Measurements from ENCODE around the gene NCK2.

DNA sequence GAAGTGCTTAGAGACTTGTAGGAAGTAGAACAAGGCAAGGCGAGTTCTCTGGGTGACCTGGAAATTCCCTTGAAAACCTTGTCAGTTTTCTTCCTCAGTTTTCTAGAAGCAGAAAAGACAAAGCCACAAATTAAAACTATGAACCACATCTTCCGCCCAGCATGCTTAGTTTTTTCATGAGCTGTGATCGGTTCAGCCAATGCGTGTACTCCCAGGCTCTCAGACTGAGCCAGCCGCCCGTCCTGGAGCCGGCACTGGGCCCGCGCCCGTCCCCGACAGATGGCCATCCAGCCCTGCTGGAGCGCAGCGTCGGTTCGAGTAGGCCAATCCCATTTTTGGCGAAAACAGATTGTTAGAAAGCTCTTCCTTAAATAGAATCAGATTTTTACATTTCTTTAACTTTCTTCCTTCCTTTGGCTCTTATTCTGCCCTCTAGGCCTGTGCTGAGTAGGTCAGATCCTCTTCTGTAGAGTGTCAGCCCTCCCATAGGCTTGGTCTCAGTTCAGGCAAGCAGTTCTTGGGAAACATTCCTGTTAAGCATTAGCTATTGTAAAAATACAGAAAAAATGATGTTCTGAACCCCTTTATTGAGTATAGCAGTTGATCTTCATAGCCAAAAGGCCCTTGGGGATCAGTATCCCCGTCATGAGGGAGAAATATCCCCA is 112.5 kb downstream of the NCK2 start:
- TF ChIP-seq, protein P1, sequence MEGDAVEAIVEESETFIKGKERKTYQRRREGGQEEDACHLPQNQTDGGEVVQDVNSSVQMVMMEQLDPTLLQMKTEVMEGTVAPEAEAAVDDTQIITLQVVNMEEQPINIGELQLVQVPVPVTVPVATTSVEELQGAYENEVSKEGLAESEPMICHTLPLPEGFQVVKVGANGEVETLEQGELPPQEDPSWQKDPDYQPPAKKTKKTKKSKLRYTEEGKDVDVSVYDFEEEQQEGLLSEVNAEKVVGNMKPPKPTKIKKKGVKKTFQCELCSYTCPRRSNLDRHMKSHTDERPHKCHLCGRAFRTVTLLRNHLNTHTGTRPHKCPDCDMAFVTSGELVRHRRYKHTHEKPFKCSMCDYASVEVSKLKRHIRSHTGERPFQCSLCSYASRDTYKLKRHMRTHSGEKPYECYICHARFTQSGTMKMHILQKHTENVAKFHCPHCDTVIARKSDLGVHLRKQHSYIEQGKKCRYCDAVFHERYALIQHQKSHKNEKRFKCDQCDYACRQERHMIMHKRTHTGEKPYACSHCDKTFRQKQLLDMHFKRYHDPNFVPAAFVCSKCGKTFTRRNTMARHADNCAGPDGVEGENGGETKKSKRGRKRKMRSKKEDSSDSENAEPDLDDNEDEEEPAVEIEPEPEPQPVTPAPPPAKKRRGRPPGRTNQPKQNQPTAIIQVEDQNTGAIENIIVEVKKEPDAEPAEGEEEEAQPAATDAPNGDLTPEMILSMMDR (IDR thresholded peaks at IDR 0.05), result no peak
- no peak for TF ChIP-seq POLR2A (IDR thresholded peaks at IDR 0.05)
